ENCODE data around the gene TAS2R13.

The TAS2R13 gene

GRCh38 chr12:10909462-10909861 is at the start of gene TAS2R13:
TAS2R13 (minus strand) TSS chr12:10909562; CDS start chr12:10909298, 264 bp downstream.
- no peak for DNase-seq

DNA sequence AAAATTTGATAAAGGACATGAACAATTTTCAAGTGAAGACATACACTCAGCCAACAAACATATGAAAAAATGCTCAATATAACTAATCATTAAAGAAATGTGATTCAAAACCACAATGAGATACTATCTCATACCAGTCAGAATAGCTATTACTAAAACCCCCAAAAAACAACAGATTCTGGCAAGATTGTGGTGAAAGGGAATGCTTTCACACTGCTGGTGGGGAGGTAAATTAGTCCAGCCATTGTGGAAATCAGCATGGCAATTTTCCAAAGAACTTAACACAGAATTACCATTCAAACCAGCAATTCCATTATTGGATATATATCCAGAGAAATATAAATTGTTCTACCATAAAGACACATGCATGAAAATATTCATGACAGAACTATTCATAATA is 48.4 kb upstream of the TAS2R13 start:
- no peak for DNase-seq

- no peak for DNase-seq
Observed at GRCh38 chr12:10956085-10956484, 46.7 kb upstream of the TAS2R13 start.

GRCh38 chr12:10952645-10953044 is 43.3 kb upstream of the TAS2R13 start:
- DNase-seq = no peak

DNA sequence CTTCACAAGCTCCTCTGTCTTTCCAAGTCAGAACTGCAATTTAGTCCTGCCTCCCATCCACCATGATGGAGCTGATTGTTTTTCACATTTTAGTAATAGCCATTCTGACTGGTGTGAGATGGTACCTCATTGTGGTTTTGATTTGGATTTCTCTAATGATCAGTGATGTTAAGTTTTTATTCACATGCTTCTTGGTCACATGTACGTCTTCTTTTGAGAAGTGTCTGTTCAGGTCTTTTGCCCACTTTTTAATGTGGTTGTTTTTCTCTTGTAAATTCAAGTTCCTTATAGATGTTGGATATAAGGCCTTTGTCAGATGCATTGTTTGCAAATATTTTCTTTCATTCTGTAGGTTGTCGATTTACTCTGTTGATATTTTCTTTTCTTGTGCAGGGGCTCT is 33.8 kb upstream of the TAS2R13 start:
- DNase-seq = no peak

DNA sequence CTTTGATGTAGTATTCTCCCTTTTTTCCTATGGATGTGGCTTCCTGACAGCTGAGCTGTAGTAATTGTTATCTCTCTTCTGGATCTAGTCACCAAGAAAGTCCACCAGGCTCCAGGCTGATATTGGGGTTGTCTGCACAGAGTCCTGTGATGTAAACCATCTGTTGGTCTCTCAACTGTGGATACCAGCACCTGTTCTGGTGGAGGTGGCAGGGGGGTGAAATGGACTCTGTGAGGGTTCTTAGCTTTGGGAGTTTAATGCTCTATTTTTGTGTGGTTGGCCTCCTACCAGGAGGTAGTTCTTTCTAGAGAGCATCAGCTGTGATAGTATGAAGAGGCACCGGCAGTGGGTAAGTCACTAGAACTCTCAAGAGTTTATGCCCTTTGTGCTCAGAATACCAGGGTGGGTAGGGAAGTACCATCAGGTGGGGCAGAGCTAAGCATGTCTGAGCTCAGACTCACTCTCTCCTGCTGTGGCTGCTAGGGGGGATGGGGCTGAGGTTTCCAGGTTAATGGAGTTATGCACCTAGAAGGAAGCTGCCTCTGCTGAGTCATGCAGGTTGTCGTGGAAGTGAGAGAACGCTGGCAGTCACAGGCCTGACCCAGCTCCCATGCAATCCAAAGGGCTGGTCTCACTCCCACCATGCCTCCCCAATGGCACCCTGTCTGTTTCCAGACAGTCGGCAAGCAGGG is 32.7 kb upstream of the TAS2R13 start:
- no peak for DNase-seq

DNA sequence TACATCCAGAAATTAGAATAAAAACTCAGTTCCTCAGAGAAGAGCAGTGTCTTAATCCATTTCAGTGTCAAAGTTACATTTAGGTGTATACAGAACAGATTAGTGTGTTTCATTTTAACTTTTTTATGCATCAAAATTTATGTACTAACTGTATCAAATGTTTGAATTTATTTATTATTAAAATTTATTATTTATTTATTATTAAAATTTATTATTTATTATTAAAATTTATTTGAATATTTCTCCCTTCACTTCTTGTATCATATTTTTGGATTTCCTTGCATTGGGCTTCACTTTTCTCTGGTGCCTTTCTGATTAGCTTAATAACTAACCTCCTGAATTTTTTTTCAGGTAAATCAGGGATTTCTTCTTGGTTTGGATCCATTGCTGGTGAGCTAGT is 32.0 kb upstream of the TAS2R13 start:
- no peak for DNase-seq

DNA sequence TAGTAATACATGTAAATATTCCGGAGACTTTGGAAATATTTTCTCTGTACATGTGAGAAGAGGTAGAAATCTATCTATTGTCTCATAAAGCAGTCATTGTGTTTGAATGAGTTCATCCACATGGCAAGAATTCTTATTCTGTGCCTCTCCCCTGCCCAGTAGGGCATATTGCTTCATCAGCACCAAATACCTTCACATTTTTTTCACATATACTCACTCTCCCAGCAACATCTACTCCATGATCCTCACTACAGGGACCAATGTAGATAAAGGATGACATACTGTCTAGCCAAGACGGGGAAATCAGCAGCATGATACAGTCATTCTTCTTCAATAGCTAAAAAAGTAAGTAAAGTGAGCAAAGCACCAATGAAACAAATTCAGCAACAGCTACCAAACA is 31.0 kb upstream of the TAS2R13 start:
- no peak for DNase-seq

DNA sequence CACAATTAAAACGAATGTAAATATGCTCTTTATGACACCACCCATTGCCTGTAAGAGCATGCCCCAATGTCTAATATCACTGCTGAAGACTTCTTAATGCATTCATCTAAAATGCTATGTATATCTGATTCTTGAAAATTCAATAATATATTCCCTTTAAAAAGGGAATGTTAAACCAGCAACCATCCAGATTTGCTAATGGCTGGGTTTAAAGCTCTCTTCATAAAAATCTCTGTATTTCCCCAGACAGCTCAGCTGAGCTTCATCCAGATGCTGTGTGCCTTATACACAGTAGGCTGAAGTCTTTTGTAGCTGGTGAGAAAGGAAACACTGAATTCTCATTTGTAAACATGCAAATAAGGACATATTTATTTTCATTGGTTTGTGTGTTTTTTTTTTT is 29.8 kb upstream of the TAS2R13 start, which contains the start of gene TAS2R14:
Gene TAS2R14 (minus strand): TSS at position 101 of the 400 bp plus-strand sequence. CDS start 56 bp downstream, at position 45.
- no peak for DNase-seq

DNA sequence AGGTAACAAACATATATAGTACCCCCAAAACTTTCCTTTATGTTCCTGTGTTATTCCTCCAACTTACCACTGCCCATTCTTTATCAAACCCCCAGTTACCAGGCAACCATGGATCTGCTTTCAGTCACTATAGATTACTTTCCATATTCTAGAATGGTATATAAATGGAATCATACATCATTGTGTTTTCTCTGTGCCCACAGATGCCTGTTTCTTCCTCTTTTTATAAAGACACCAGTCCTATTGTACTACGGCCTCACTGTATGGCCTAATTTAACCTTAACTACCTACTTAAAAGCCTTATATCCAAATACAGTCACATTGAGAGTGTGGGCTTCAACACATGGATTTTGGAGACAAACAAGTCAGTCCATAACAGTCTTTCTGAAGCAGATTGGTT is 27.1 kb upstream of the TAS2R13 start:
- DNase-seq = no peak

DNA sequence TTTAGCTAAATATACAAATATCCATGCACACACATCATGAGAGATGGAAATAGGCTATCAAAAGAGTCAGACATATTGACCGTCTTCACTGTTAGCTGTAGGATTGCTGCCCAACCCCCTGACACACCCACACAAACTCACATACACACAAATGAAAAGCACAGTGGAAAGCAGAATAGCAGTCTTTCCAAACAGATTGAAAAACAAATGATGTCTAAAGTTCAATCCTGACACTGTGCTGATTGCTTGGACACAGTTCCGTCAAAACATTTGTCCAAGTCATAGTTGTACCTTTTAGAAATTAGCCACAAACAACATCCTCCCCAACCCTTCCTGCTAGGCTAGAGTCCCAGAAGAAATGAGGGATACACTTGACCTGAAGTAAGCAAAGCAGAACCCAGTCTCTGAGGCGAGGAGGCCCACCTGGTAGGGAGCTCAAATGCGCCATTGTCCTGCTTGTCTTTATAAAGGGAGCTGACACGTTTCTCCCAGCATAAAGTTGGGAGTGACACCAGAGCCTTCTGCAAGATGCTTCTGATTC is 19.5 kb upstream of the TAS2R13 start, which contains the start of gene PRH2:
Gene PRH2 (plus strand): TSS at position 491 of the 541 bp plus-strand sequence. CDS start 38 bp downstream, at position 529.
- DNase-seq = no peak

GRCh38 chr12:10926269-10926668 is 16.9 kb upstream of the TAS2R13 start:
- DNase-seq = no peak

GRCh38 chr12:10919809-10920208 is 10.4 kb upstream of the TAS2R13 start:
- DNase-seq = no peak

- no peak for DNase-seq
Observed at GRCh38 chr12:10910380-10910779, 1.0 kb upstream of the TAS2R13 start.

GRCh38 chr12:10904686-10905085 is 4.7 kb downstream of the TAS2R13 start:
- DNase-seq = no peak

DNA sequence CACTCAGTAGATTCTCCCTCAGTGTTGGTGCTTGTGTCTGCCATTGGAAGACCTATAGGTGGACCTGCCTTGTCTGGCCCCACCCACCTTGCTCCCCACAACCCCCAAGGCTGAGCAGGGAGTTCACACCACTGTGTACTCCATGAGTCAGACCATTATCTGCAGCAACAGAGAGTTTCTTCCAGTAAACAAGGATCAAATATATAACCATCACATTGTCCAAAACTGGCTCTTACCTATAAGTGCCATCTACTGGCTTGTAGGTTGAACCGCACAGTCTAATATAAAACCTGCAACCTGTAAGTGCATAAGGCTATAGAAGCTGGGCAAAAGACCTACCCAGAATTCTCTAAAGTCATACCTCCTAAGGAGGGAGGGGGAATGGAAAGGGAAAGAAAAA is 7.9 kb downstream of the TAS2R13 start:
- no peak for DNase-seq

- DNase-seq = no peak
Observed at GRCh38 chr12:10900972-10901371, 8.4 kb downstream of the TAS2R13 start.

GRCh38 chr12:10900530-10900929 is 8.8 kb downstream of the TAS2R13 start:
- DNase-seq = no peak

GRCh38 chr12:10896854-10897253 is 12.5 kb downstream of the TAS2R13 start:
- DNase-seq = no peak

- DNase-seq = no peak
Observed at GRCh38 chr12:10891937-10892336, 17.4 kb downstream of the TAS2R13 start.

DNA sequence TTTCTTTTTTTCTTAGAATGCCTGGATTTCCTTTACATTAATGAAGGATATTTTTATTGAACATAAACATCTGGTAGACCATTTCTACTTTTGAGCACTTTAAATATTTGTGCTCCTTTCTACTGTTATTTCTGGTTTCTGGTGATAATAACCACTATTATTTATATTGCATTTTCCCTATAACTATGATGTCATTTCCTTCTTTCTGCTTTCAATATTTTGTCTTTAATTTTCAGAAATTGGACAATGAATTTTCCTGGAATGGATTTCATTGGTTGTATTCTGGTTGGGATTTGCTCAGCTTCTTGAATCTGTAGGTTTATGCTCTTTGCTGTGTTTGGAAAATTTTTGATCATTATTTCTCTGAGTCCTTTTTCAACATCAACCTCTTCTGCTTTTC is 20.1 kb downstream of the TAS2R13 start:
- no peak for DNase-seq

- DNase-seq = no peak
Observed at GRCh38 chr12:10884086-10884725, 25.2 kb downstream of the TAS2R13 start, which contains the start of gene PRH1. PRH1 (minus strand) TSS chr12:10884255; CDS start chr12:10884217, 38 bp downstream.

DNA sequence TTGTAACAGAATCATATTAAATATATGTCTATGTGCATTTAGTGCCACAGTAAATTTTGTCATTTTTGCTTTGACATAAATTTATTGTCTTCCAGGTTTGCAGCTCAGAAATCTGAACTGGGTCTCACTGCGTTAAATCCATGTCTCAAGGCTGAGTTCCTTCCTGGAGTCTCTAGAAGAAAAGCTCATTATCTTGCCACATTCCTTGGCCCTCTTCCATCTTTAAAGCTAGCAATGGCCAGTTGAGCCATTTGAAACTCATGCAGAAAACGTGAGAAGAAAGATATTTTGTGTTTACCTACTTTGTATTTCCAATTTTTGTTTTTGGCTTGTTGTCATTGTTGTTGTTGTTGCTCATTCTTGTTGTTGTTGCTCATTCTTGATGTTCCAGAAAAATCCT is 36.0 kb downstream of the TAS2R13 start:
- no peak for DNase-seq

DNA sequence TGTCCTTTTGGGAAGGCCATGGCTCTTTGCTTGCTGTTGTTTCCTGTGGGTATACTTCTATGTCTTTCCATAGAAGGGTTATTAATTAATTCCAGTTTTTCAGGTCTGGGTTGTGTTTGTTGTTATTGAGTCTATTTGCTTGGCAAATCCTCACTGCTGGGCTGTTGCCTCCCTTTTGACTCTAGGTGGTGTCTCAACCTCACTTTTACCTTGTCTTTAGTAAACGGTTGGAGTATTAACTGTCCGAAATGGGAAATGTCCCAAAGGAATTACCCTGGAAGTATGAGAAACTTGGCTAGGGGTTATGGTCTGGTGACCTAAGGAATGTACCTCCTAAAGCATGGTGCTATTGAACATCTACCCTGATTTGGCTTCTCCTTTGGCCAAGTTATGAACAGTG is 42.0 kb downstream of the TAS2R13 start:
- DNase-seq = no peak
